Stomach (tissue), 4 donors: ENCODE data around the gene UGT1A6.

Source experiments
- CTCF ChIP-seq, 7 experiments: fragments of 450-650 bp in 4 of 7; fragments of 200-600 bp in 3 of 7; sonication (generic) in 3 of 7; IDR thresholded peaks; one replicate each; pipeline ENCODE4 v1.5.1; 2016 to 2019; ENCODE audit warnings: antibody characterized with exemption in 7 of 7, control low read depth in 2 of 7, mild to moderate bottlenecking in 1 of 7
- EP300 ChIP-seq: sonication (generic); formaldehyde crosslinking; IDR thresholded peaks from one replicate; pipeline ENCODE4 v1.6.1; 2017; ENCODE audit warnings: antibody characterized with exemption
- POLR2A ChIP-seq, 4 donors: fragments of 450-650 bp; IDR thresholded peaks; one replicate each; pipeline ENCODE4 v1.6.1; 2016; ENCODE audit warnings: antibody characterized with exemption in 4 of 4, control low read depth in 2 of 4, mild to moderate bottlenecking in 1 of 4, moderate library complexity in 1 of 4

- no peak for TF ChIP-seq CTCF (IDR thresholded peaks at IDR 0.05)
- TF ChIP-seq POLR2A (IDR thresholded peaks at IDR 0.05): no peak
- no peak for TF ChIP-seq EP300
Observed at GRCh38 chr2:233656443-233656842, 36.2 kb upstream of the UGT1A6 start.
